GM18498 (cell line): ENCODE data around the gene LRRFIP2.

Experiments
- ATAC-seq: cut with Tn5 transposase; IDR thresholded peaks from one replicate; pipeline ENCODE4 v1.9.1; 2021; ENCODE audit warnings: mild to moderate bottlenecking, moderate library complexity; ENCODE audit not compliant: unreplicated experiment

LRRFIP2 gene

DNA sequence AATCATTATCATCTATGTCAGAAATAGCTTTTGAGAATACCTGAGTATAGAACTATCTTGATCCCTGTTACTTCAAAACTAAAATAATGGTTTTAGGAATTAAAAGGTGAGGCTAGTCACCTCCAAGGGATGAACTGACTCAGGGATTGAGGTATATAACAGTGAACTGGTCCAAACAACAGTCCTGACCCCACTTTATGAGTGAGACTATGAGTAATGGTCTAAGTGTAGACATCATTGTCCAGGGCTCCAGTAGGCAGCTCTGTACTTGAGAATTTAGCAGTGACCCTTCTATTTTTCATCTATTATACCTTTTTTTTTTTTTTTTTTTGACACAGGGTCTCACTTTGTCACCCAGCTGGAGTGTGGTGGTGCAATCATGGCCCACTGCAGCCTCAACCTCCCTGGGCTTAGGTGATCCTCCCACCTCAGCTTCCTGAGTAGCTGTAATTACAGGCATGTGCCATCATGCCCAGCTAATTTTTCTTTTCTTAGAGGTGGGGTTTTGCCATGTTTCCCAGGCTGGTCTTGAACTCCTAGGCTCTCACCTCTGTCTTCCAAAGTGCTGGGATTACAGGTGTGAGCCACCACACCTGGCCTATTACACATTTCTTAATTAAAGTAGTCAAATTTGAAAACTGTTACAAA lies 144.7 kb downstream of the LRRFIP2 start:
- no peak for ATAC-seq

DNA sequence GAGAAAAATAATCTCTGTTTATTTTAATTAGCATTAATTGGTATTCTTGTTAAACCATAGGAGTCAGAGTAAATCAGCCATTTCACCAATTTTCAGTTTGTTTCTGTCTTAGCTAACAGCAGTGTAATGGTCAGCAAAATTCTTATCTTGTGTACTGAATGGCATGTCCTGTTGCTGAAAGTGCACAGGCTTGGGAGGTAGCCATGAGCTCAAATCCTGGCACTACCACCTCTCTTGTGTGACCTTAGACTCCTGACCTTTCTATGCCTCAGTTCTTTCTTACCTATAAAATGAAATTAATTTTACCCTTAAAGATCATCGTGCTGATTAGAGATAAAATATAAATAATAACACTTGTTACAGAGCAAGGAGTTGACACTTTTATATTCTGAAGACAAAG lies 145.3 kb downstream of the LRRFIP2 start:
- ATAC-seq: no peak

DNA sequence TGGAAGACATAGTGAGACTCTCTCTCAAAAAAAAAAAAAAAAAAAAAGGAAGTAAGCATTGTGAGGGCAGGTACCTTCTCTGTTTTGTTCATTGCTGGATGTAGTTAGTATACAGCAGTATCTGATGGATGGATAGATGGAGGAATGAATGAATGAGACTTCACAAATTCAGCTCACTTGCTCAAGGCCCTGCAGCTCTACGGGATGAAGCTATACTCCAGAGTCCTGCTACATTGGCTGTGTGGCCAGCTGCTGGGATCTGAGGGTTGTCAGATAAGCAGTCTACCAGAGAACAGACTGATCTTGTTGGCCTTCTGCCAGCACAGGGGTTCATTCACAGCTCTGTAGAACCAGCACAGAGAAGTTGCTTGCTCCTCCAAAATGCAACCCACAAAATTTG lies 146.1 kb downstream of the LRRFIP2 start:
- no peak for ATAC-seq

- no peak for ATAC-seq
Observed at GRCh38 chr3:37026851-37027250, 147.5 kb downstream of the LRRFIP2 start.

DNA sequence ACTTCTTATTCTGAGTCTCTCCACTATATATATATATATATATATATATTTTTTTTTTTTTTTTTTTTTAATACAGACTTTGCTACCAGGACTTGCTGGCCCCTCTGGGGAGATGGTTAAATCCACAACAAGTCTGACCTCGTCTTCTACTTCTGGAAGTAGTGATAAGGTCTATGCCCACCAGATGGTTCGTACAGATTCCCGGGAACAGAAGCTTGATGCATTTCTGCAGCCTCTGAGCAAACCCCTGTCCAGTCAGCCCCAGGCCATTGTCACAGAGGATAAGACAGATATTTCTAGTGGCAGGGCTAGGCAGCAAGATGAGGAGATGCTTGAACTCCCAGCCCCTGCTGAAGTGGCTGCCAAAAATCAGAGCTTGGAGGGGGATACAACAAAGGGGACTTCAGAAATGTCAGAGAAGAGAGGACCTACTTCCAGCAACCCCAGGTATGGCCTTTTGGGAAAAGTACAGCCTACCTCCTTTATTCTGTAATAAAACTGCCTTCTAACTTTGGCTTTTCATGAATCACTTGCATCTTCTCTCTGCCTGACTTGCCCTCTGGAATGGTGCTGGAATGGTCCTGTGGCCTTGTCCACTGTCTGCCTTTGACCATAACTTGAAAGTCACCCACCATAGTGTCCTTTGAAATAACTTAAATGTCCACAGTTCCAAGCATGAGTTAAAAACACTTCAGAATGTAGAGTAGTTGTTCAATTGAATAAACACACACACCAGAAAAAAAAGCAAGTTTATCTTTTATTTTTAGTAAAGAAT lies 148.6 kb downstream of the LRRFIP2 start:
- ATAC-seq: no peak

DNA sequence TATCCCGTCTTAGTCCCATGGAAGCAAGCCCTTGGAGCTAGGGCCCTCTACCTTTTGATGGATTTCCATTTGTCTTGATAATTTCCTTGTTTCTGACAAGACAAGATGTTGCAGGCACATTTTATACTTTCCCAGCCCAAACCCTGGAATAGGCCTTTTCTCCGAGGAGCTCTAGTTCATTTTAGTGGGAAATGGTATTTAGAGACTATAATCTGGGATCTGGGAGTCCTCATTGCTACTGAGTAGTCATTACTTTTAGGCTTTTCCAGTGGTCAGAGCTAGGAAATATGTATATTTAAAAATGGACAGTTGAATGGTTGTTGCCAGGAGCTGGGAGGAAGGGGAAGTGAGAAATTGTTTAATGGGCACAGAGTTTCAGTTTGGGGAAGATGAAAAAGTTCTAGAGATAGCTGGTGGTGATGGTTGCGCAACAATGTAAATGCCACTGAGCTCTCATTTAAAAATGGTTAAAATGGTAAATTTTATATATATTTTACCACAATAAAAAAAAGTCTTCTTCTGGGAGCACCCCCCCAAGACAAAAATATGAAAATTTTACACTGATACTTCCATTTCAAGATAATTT lies 149.5 kb downstream of the LRRFIP2 start:
- ATAC-seq: peak; percentile 64

DNA sequence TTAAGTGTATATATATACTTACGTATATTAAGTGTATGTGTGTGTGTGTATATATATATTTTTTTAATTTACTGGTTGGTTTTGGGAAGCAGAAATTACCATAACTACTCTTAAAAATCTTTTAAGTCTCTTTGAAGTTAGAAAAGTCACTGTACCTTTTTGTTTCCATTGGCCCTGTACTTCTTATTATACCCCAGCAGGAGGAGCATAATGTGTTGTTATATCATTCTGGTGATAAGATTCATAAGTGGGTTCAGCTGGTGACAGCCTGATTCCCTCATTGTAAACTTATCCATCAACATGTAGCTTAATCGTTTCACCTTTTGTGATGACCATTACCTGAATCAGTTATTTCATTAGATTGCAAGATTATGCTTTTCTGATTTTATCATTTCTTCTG lies 150.3 kb downstream of the LRRFIP2 start:
- no peak for ATAC-seq

DNA sequence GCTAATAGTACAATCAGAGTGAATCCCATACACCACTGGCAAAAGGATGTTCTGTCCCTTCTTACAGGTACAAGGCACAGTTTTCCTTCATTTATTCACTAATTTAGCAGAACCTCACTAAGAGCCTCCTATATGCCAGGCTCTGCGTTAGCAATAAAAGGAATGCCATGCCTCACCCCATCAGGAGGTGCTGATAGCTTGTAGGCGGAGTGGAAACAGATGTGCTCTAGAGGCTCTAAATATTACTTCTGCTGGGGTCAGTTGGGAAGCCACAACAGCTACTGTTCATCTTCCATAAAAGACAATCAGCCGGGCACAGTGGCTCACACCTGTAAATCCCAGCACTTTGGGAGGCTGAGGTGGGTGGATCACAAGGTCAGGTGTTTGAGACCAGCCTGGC lies 156.7 kb downstream of the LRRFIP2 start:
- no peak for ATAC-seq

- ATAC-seq: no peak
Observed at GRCh38 chr3:37016903-37017302, 157.5 kb downstream of the LRRFIP2 start.

DNA sequence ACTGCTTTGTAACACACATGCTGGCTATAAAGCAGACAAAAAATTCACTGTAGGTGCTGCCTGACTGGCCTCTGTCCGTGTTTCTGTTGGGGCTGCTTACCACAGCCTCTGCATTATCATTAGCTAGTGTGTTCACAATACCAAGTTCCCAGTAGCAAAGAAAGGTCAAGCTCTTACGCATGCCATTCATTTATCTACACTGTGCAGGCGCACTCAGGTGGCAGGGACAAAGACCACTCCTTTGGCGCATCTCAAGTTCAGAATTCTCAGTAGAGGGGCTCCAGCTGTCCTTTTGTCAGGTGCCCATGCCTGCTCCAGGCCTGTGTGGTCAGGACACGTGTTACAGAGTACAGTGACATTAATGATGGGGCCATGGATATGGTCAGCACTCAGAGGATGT lies 158.7 kb downstream of the LRRFIP2 start:
- no peak for ATAC-seq

DNA sequence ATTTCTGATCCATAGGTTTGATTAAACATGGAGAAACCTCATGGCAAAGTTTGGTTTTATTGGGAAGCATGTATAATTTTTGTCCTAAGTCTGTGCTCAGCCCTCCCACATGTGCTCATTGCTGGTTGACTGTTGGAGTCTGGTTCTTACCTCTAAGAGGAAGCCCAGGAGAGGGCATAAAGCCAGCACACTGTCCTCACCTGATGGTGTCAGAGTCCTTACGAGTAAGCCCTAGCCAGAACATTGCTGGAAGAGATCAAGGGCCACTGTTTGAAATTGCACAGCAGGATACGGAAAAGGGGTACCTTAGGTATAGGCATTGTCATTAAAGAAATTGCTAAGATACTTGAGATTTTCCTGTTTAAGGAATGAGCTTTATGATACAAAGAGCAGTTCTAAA lies 159.8 kb downstream of the LRRFIP2 start:
- ATAC-seq: no peak
